Spleen (tissue), 11 donors: ENCODE data around the gene TMEM131. TPM values are rescaled to one million over a fixed set of nuclear protein-coding genes. Genes with fewer than 3 reads are reported as not detected.

ENCODE experiments used
- DNase-seq: peaks from one replicate; pipeline ENCODE4 v3.0.0-alpha.2; 2020
- H3K27ac ChIP-seq, 8 donors: fragments of 200-600 bp; sonication (generic) in 7 of 8; 1 replicate in 4 of 8; 2 replicates in 4 of 8; pipeline versions ENCODE4 v1.5.0 to v1.8.0; 2016 to 2021; ENCODE audit warnings: inconsistent platforms in 4 of 8, mild to moderate bottlenecking in 4 of 8, moderate library complexity in 1 of 8
- H3K27me3 ChIP-seq, 7 donors: fragments of 200-600 bp; sonication (generic) in 6 of 7; replicated peaks in 1 of 7; 1 replicate in 4 of 7; 2 replicates in 3 of 7; pipeline versions ENCODE4 v1.5.0 to v1.8.0; 2016 to 2021; ENCODE audit warnings: inconsistent platforms in 3 of 7, mild to moderate bottlenecking in 1 of 7
- H3K36me3 ChIP-seq, 6 donors: fragments of 200-600 bp; sonication (generic) in 5 of 6; 1 replicate in 4 of 6; 2 replicates in 2 of 6; pipeline versions ENCODE4 v1.5.0 to v1.8.0; 2016 to 2021; ENCODE audit warnings: inconsistent platforms in 2 of 6
- H3K4me1 ChIP-seq, 6 donors: fragments of 200-600 bp; sonication (generic) in 5 of 6; 1 replicate in 3 of 6; 2 replicates in 3 of 6; pipeline versions ENCODE4 v1.5.0 to v1.8.0; 2016 to 2021; ENCODE audit warnings: inconsistent platforms in 3 of 6
- H3K4me3 ChIP-seq, 8 donors: fragments of 200-600 bp; sonication (generic) in 7 of 8; 1 replicate in 4 of 8; 2 replicates in 4 of 8; pipeline versions ENCODE4 v1.5.0 to v1.8.0; 2016 to 2021; ENCODE audit warnings: inconsistent platforms in 4 of 8, mild to moderate bottlenecking in 4 of 8, moderate library complexity in 2 of 8
- H3K9me3 ChIP-seq, 8 donors: fragments of 200-600 bp; sonication (generic) in 7 of 8; 1 replicate in 4 of 8; 2 replicates in 4 of 8; pipeline versions ENCODE4 v1.5.0 to v1.8.0; 2016 to 2021; ENCODE audit warnings: inconsistent platforms in 4 of 8
- CTCF ChIP-seq, 11 experiments: fragments of 200-600 bp in 7 of 11; fragments of 450-650 bp in 4 of 11; sonication (generic) in 4 of 11; IDR thresholded peaks in 8 of 11; conservative IDR thresholded peaks in 3 of 11; 1 replicate in 7 of 11; 2 replicates in 4 of 11; pipeline versions ENCODE4 v1.4.0 to v1.8.0; 2016 to 2021; ENCODE audit warnings: antibody characterized with exemption in 11 of 11, inconsistent platforms in 4 of 11, mild to moderate bottlenecking in 1 of 11
- POLR2A ChIP-seq, 3 donors: fragments of 450-650 bp; IDR thresholded peaks; one replicate each; pipeline ENCODE4 v1.5.1; 2017; ENCODE audit warnings: antibody characterized with exemption in 3 of 3, mild to moderate bottlenecking in 1 of 3
- POLR2AphosphoS5 ChIP-seq, 3 donors: sonication (generic); formaldehyde crosslinking; IDR thresholded peaks; one replicate each; pipeline ENCODE4 v1.5.1; 2017; ENCODE audit warnings: antibody characterized with exemption in 3 of 3
- WGBS, 5 donors: extraction: QIAGEN DNeasy Blood & Tissue Kit in 3 of 5; methylation state at CpG; one replicate each; pipeline versions ENCODE4 v1.1.5 to v1.1.7; 2013 to 2018; 5-methylcytosine and 5-hydroxymethylcytosine counted together
- intact Hi-C: fragments of 100-400 bp; cut with DNase I; formaldehyde crosslinking; loops from one replicate; pipeline ENCODE4 v1.15.0; 2023; ENCODE audit warnings: low total_unique reads
- polyA plus RNA-seq, 3 donors: library from polyadenylated mRNA; stranded (reverse); fragments of 200-250 nt; gene quantifications; one replicate each; pipeline ENCODE4 v1.2.1, GENCODE V29; 2013
- total RNA-seq, 7 donors: library from RNA; depleted of rRNA in 3 of 7; stranded (reverse); fragments of >200 nt in 3 of 7; fragmentation: NEBNext Ultra II Directional in 4 of 7; extraction: Animal tissue kit (Norgen Biotek cat#: 25700) in 4 of 7; gene quantifications; one replicate each; pipeline versions ENCODE4 v1.1.0 to v1.2.1, GENCODE V29; 2016 to 2021
- donor health status: healthy with polysubstance abuse.
- donor health status: DM: no; HTN: no; CAD: no; lungs with moderate emphysema.
- donor health status: DM: no; HTN: no; CAD: no.
- donor health status: Bipolar disorder and iron deficiency.
- donor health status: healthy.
- donor health status: DM: no; HTN: no; CAD: no.
- donor health status: DM: yes; HTN: yes; CAD: no.

The TMEM131 gene
- total and polyA plus RNA-seq, 10 donors = 9.2 to 74.0 (median 61.6) TPM

GRCh38 chr2:98020516-98020915 is 24.8 kb upstream of the TMEM131 start:
- H3K27me3 ChIP-seq = no peaks in the 10 kb centered on the region
- H3K4me3 ChIP-seq = no peak overlapping the region
- H3K36me3 ChIP-seq = no peaks in the 10 kb centered on the region
- peaks cover 0 to 18% (median 2%) of the 10 kb centered on the region in 6 donors for H3K4me1 ChIP-seq
- no peak for DNase-seq
- 86 to 96% (median 92%) methylated on average over 6 of the region's 6 CpGs for WGBS, 5 donors
- no peak for TF ChIP-seq CTCF (IDR thresholded peaks at IDR 0.05 in 8 of 11, conservative IDR thresholded peaks at IDR 0.05 in 3 of 11)
- TF ChIP-seq POLR2AphosphoS5 (IDR thresholded peaks at IDR 0.05) = no peak
- no peak for TF ChIP-seq POLR2A (IDR thresholded peaks at IDR 0.05)
- intact Hi-C loops = no loop called here
- peaks cover 0 to 4% (median 0%) of the 10 kb centered on the region in 8 donors for H3K9me3 ChIP-seq
- H3K27ac ChIP-seq = no peak overlapping the region

GRCh38 chr2:98016908-98017670 is 21.3 kb upstream of the TMEM131 start:
- 88 to 94% (median 91%) methylated on average over 7 of the region's 7 CpGs for WGBS, 5 donors
- Histone ChIP-seq H3K9me3 (peaks cover 0 to 4% (median 0%) of the 10 kb centered on the region in 8 donors), H3K4me3 (no peak overlapping the region), H3K27me3 (no peaks in the 10 kb centered on the region), H3K36me3 (no peaks in the 10 kb centered on the region), H3K27ac (no peak overlapping the region), H3K4me1 (peaks cover 0 to 50% (median 24%) of the 10 kb centered on the region in 6 donors)
- TF ChIP-seq CTCF (IDR thresholded peaks at IDR 0.05 in 8 of 11, conservative IDR thresholded peaks at IDR 0.05 in 3 of 11) = no peak
- TF ChIP-seq POLR2A (IDR thresholded peaks at IDR 0.05) = no peak
- no peak for TF ChIP-seq POLR2AphosphoS5 (IDR thresholded peaks at IDR 0.05)
- intact Hi-C loops = no loop called here
- no peak for DNase-seq

GRCh38 chr2:98015671-98016070 is 19.9 kb upstream of the TMEM131 start:
- H3K36me3 ChIP-seq = no peaks in the 10 kb centered on the region
- peaks cover 0 to 4% (median 0%) of the 10 kb centered on the region in 8 donors for H3K9me3 ChIP-seq
- no peak overlapping the region for H3K27ac ChIP-seq
- H3K4me1 ChIP-seq = peaks cover 5 to 54% (median 38%) of the 10 kb centered on the region in 6 donors
- no peaks in the 10 kb centered on the region for H3K27me3 ChIP-seq
- intact Hi-C loops = no loop called here
- H3K4me3 ChIP-seq = no peak overlapping the region
- 12 to 26% (median 21%) methylated on average over 1 of the region's 1 CpG for WGBS, 5 donors
- no peak for DNase-seq
- TF ChIP-seq POLR2AphosphoS5 (IDR thresholded peaks at IDR 0.05) (no peak), CTCF (IDR thresholded peaks at IDR 0.05 in 8 of 11, conservative IDR thresholded peaks at IDR 0.05 in 3 of 11) (no peak), POLR2A (IDR thresholded peaks at IDR 0.05) (no peak)

GRCh38 chr2:98014379-98014778 is 18.6 kb upstream of the TMEM131 start:
- intact Hi-C loops = no loop called here
- DNase-seq = no peak
- Histone ChIP-seq H3K4me1 (peaks cover 8 to 67% (median 51%) of the 10 kb centered on the region in 6 donors), H3K27ac (no peak overlapping the region), H3K4me3 (no peak overlapping the region), H3K27me3 (no peaks in the 10 kb centered on the region), H3K9me3 (no peaks in the 10 kb centered on the region), H3K36me3 (no peaks in the 10 kb centered on the region)
- TF ChIP-seq POLR2A (IDR thresholded peaks at IDR 0.05) (no peak), POLR2AphosphoS5 (IDR thresholded peaks at IDR 0.05) (no peak), CTCF (IDR thresholded peaks at IDR 0.05 in 8 of 11, conservative IDR thresholded peaks at IDR 0.05 in 3 of 11) (no peak)
- WGBS, 5 donors = 83 to 100% (median 95%) methylated on average over 2 of the region's 2 CpGs
